RKO (cell line): ENCODE data around the gene SOX18.
"Not testable (repeated sequence)": the region's sequence is repeated elsewhere in the genome, so short reads cannot be mapped to it uniquely, and the experiment has no call there.

Source experiments
- DNase-seq: peaks from one replicate; pipeline ENCODE4 v3.0.0-alpha.2; 2016; ENCODE audit warnings: low spot score

SOX18 gene

GRCh38 chr20:64023361-64024140 lies 25.9 kb downstream of the SOX18 start:
- DNase-seq = no peak

GRCh38 chr20:64022671-64023360 lies 26.6 kb downstream of the SOX18 start:
- DNase-seq = no peak

- no peak for DNase-seq
These were observed 28.1 kb downstream of the SOX18 start for GRCh38 chr20:64021124-64021975.

GRCh38 chr20:64015635-64016034 lies 33.8 kb downstream of the SOX18 start:
- DNase-seq = no peak

GRCh38 chr20:64012385-64013154 lies 36.9 kb downstream of the SOX18 start:
- not testable (repeated sequence) for DNase-seq

- no peak for DNase-seq
These were observed 38.1 kb downstream of the SOX18 start for GRCh38 chr20:64011366-64011779.

GRCh38 chr20:64010711-64011237 lies 38.7 kb downstream of the SOX18 start:
- no peak for DNase-seq

- DNase-seq = no peak
These were observed 39.5 kb downstream of the SOX18 start for GRCh38 chr20:64009811-64010387.

- no peak for DNase-seq
These were observed 42.5 kb downstream of the SOX18 start for GRCh38 chr20:64006902-64007301.

- no peak for DNase-seq
These were observed 42.9 kb downstream of the SOX18 start for GRCh38 chr20:64006490-64006889.

- DNase-seq = no peak
These were observed 44.0 kb downstream of the SOX18 start for GRCh38 chr20:64005394-64005793.

- no peak for DNase-seq
These were observed 45.3 kb downstream of the SOX18 start for GRCh38 chr20:64003960-64004725.

GRCh38 chr20:64001607-64002011 lies 47.8 kb downstream of the SOX18 start:
- no peak for DNase-seq

GRCh38 chr20:64000906-64001305 lies 48.5 kb downstream of the SOX18 start:
- DNase-seq = no peak
